Tongue (tissue), 2 donors: Measurements from ENCODE around the gene VPS13D. TPM values are rescaled to one million over a fixed set of nuclear protein-coding genes. Genes with fewer than 3 reads are reported as not detected.
A peak's percentile ranks its signal among the peaks of the same experiment; 100 is the strongest.

Experiments
- DNase-seq: peaks from one replicate; pipeline ENCODE4 v3.0.0-alpha.2; 2015
- total RNA-seq: library from RNA; depleted of rRNA; stranded (reverse); fragments of >200 nt; gene quantifications from one replicate; pipeline ENCODE4 v1.2.3, GENCODE V29; 2014

Gene VPS13D
- total RNA-seq, 1 donor from 2014 or later: 74.1 TPM

DNA sequence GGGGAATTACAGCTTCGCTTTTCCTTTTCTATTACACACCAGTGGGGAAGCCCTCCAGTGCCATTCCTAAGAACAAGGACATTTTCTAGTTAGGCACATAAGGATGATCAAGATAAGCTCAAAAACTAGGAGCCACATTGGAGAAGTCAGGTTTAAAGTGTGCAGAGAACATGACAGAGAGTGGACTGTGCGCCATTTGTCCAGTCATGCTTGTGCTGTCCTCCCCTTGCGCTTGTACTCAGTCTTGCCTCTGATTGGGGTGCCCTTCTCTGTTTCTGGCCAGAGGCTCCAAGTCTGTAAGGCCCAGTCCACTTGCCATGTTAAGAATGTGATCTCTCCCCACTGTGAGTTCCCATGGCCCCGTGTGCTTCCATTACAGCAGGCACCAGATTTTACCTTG, 198.5 kb downstream of the VPS13D start:
- DNase-seq: no peak

DNA sequence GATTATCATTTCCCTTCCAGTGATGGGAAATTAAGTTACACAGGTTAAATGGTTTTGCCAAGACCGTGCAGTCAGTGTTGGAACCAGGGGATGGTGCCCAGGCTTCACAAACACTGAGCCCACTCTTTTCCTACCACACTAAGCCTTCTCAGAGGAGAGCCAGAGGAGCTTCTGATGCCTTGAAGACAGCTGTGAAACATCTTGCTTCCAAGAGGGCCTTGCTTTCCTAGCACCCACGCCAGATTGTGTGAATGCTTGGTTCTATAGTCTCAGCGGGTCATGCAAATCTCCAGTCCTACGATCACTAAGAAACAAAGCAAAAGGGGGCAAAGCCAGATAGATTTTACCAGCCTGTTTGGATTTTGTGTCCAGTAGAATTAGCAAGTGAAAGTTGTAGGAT, 200.7 kb downstream of the VPS13D start:
- DNase-seq: no peak

DNA sequence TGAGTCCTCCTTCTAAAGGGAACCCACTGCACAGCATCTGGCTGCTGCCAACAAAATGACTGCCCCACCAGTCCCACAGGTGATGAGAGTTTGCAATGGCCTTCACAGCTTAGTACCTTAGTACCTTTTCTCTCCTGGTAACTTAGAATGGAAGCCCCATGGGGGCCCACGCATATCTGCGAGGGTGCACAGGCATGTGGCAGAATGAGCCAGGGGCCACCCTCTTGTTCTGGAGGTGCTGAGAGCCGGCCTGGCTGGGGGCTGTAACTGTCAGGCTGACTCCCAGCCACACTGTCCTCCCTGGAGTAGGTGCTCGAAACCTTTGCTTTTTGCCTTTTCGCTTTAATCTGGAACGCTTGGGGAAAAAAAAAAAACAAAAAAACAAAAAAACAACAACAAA, 203.1 kb downstream of the VPS13D start:
- no peak for DNase-seq

DNA sequence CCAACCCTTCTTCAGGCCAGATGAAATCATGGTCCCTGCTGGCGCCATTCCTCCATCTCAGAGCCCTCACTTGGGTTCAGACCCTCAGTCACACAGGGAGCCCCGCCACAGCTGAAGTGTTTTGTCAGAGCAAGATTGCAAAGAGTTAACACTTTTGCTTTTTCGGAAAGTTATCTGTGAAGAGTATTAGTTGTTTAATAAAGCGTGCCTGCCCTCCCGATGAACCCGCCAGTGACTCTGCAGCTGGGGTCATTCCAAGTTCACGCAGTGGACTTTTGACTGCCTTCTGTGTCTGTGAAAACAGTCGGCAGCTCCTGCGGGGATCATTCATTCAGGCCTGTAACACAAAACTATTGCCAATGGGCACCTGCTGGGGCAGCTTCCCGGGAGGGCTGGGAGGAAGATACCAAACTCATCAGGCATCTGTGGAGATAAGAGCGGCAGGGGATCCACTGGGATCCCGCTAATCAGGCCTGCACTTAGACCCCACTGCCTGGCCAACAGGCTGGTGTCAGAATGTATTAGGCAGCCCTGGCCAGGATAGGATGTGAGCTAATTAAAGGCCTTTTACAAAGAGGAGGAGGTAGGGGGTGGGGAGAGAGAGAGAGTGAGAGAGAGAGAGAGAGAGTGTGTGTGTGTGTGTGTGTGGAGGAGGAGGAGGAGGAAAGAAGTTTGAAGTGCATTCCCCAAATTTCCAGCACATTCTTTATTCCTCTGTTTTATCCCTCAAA, 203.7 kb downstream of the VPS13D start:
- peak; percentile 63 for DNase-seq

DNA sequence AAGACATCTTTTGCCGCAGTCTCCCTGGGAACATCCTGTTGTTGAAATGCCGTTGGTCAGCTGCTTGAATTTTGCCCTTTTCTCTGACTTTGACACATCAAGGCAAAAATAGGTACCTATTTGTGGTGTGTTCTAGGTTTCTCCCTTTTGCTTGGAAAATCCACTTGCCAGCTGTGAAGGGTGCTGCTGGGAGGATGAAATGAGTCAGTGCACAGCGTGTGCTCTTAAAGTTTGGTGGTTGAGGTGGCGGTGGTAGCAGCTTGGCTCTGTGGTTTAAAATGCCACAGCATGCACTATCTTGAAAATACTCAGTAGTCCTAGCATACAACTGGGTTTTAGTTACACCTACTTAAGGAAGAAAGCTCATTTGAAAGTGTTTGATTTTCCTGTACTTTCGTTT, 204.3 kb downstream of the VPS13D start:
- no peak for DNase-seq

DNA sequence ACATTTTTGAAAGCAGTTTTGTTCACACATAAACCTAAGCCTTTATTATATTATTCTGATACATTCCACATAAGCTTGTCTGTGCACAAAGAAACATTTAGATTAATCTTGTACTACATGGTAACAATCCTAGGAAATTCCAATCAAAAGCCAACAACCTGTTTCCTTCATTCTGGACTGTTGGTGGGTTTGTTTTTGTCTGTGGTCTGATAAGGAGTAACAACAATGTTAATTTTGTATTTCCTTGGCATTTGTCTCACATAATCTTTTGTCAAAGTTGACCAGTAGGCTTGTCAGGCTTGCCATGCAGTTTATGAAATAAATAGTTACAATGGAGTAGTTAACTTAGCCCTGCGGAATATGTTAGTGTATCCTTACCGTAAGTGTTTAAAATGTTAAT, 204.9 kb downstream of the VPS13D start:
- DNase-seq: no peak

DNA sequence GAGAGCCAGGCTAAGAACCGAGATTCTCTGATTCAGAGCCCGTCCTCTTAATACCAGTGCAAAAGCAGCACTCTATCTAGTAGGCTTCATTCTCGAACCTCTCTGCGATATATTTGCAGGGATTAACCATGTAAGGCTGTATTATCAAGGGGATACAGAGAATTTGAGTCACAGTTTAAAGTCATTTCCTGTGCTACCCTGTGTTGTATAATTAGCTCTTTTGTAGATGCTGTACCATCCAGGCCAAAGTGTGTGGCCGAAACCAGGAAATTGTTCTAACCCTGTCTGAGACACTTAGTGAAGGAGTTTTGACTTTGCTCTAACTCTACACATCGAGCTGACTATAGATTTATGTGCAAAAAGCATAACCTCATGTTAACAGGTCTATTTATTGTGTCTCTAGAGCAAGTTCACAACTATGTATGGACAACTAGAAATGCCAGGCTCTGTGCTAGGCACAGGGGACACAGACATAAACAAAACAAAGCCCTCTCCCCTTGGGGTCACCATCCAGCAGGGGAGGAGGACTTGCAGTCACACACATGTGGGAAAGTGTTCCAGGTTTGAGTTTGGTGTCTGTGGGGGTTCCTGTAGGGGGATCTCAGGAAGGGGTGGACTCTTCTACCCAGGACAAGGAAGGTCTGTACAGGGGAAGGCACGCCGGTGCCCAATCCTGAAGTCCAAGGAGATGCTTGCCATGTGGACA, 206.0 kb downstream of the VPS13D start:
- DNase-seq: no peak

DNA sequence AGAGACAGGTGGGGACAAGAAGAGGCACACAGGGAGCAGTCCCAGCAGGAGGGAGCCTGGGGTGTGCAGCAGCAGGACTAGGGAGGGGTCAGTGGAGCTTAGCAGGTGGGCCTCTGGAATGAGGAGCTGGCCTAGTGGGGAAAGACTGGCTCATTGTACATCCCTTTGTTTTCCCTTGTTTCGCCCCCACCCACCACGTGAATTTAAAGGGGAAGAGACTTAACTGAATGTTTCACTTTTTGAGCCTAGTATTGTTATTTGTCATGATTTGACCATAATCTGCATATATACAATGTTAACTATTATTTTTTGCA, 206.5 kb downstream of the VPS13D start:
- no peak for DNase-seq

DNA sequence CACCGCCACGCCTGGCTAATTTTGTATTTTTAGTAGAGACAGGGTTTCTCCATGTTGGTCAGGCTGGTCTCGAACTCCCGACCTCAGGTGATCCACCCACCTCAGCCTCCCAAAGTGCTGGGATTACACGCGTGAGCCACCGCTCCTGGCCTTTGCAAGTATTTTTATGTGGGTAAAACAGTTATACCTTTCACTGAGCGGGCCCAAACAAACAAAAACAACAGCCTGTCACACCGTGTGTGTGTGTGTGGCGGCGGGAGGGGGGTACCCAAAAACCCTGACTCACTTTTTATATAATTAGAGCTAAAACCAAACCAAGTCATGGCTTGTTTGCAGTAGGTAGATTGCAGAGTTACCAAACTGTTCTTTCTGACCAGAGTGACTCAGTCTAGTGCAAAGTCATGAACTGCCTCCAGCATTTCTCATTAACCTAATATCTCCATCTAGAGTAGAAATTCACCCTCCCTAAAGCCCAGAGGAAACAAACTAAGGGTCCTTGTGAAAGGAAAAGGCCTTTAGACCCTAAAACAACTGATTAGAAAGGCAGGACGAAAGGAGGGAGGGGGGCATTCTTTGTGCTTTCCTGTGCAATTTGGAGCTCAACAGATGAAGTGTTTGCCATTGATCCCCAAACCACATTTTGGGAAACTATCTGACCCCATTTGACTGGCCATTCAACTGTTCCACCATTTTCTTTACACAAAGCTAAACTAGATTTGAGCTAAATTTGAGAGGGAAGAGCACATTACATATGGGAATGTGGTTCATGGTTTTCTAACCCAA, 207.2 kb downstream of the VPS13D start:
- DNase-seq: no peak

DNA sequence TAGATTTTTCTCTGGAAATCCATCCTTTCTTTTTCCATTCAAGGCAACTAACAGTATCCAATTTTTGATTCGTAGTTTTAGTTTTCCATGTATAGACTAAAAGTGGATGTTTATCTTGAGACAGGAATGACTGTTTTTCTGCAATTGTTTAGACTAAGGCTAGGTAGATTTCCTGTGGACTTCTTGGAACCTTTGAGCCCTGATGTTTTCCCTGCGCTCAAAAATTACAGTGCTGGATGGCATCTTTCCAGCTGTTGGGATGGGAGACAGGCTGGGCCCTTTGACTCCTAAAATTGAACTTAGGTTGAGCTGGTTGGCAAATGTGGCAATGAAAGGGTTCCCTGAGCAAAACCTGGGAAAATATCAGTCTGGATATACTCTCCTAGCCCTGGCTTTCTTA, 207.8 kb downstream of the VPS13D start:
- no peak for DNase-seq

DNA sequence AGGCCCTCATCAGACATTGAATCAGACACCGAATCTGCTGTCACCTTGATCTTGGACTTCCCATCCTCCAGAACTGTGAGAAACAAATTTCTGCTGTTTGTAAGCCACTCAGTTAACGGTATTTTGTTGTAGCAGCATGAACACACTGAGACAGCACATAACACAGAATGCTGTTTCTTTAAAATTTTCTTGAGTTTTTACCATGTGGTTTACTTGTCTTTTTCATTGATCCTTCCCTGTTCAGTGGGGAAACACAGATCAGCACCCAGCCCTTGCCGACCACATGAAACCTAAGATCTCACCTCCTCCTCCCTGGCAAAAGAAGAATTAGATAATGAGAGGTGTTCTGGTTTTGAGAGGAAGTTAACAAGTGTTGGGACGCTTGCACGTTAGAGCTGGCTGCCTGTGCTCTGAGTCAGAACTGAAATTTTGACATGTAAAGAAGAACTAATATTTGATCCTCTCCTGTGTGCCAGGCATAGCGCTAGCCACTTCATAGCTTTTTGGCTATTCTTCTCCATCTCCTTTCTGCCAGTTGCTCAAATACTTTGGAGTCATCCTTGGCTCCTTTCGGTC, 208.6 kb downstream of the VPS13D start:
- no peak for DNase-seq

DNA sequence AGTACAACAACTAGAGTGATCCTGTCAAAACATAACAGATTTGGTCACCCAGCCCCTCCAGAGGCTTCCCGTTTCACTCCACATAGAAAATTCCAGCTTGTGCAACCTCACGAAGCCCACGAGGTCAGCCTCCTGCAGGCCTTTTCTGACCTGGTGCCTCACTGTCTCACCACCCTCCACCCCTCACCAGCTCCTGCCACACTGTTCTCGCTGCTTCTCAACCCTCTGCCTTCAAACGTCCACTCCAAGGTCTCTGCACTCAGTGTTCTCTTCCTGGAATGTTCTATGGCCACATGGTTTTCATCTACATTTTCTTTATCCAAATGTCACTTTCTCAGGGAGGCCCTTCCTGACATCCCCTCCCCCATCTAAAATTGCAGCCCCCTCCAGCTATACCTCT, 209.2 kb downstream of the VPS13D start:
- DNase-seq: no peak

DNA sequence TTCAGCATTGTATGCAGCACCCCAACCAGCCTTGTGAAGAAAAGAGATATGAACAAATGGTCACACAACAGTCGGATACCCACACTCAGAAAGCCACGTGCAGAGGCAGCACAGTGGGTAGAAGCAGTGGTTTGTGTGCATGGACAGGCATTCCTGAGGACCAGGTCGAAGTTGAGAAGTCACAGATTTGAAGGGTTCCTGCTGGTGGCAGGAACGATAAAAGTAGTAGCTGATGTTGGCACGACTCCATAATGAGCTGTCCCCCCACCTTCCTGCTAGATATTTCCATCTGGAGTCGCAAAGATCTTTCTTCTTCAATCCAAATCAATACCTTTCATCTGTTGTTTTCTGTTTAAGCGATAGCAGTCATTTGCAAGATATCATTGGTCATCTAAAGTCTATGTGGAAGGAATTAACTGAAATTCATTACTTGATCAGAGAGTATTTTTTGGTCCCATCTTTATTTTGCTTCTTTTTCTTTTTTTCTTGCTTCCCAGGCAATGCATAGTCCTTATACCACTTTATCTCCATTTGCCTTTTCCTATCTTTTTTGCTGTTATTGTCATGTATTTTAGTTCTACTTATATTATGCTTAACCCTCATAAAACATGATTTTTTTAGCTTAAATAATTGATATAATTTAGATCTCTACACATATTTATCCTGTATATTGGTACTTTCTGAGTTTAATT, 211.7 kb downstream of the VPS13D start:
- DNase-seq: no peak

DNA sequence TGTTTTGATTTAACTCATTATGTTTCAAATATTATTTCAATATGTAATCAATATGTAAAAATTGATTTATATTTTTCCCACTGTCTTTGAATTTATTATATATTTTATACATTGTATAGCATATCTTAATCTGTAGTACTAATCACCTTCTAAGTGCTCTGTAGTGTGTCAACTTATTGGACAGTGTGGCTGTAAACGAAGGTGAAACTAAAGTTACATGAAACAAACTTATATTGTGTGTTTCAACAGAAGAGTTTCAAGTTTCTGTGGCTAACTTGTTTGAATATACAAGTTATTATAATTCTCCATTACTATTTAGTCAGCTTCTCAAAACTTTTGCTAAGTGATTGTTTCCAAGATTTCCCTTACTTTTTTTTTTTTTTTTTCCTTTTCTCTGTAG, 212.4 kb downstream of the VPS13D start:
- no peak for DNase-seq

DNA sequence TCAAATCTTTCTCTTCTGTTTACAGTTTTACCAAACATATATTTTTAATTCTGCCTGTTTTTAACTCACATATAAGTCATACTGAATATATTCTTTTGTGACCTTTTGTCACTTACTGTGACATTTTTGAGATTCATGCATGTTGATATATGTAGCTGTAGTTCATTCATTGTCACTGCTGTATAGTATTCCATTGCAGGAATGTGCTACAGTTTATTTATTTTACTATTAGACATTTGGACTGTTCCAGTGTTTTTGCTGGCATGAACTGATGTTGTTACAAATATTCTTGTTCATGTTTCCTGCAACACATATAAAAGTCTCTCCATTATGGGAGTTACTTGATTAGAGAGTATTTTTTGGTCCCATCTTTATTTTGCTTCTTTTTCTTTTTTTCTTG, 213.3 kb downstream of the VPS13D start:
- no peak for DNase-seq

DNA sequence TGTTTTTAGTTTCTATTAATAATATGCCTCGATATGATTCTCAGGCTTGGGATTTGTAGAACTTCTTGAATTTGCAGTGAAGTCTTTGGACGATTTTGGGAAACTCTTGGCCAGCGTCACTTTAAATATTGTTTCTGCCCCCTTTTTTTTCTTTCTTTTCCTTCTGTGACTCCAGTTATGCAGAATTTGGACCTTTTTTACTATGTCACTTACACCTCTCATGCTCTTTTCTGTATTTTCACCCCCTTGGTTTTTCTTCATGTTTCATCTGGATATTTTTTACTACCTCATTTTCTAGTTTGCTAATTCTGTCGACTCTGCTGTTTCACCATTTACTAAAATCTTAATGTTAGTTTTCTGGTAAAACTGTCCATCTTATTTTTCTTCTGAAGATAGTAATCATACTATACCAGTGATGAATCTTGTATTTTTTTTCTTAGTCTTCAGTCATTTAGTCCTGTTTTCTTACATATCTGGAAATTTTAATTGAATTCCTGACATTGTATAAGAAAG, 214.6 kb downstream of the VPS13D start:
- no peak for DNase-seq

DNA sequence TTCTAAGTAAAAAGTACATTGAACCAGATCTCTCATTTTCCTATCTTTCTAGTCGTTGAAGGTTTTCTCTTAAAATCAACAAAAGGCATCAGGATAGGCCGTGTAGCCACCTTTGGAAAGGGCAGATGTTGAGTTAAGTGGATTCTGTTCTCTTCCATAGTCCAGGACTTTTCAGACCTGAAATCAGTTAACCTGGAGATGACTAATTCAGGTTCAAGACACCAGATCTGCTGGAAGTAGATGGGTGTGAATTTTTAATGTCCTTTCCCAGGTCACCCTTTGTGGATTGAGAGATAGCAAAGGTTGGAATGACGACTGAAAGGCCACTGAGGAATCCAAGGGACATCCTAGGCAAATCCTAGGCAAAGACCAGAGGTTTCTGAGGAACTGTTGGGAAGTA, 215.4 kb downstream of the VPS13D start:
- DNase-seq: no peak

DNA sequence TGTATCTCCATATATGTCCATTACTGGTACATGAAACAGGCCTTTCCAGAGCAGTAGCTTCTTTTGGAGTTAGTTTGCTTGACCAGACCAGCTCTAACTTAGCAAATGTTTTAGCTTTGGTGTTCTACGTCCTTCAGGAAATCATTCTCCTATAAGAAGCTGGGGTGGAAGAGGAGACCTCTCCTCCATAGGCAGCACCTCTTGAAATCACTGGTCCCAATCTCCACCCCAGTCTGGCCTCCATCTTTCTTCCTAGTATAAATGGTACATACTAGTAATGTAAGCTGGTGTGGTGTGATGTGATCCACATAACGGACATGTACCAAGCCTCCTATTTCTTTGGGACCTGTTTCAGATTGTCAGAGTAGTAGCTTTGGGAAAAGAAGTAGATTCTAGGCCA, 216.8 kb downstream of the VPS13D start:
- no peak for DNase-seq

DNA sequence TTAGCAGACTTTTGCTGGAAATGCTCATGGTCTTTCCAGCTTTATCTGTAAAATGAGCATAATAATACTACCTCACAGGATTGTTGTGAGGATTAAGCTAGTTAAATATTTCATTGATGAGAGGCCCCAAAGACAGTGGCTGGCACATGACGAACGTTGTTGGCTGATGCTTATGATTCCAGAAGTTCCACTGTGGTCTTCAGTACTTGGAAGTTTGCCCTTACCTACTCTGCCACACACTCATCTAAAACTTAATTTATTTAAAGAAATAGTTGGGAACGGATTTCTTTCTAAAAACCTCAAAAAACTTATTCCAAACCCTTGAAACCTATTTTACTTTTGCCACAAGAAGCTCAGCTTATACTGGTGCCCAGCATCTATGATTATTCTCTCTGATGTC, 217.5 kb downstream of the VPS13D start:
- no peak for DNase-seq

DNA sequence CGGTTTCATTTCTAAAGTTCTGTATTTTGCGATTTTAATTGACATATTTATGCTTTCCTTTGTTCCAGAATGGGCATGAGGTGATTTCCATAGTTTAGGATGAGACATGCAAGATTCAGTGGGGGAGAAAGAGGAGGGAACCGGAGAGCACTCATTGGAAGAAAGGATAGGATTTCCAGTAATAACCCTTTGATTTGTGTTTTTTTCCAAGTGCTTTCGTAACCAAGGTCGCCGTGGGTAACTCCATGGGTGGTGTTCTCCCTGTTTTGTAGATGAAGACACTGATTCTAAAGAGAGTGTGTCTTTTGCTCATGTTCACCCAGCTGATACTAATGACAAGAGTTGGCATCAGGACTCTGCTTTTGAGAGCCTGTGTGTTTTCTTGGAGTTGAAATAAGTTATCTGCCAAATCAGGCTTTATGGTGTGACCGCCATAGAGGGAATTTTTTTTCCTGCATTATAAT, 218.1 kb downstream of the VPS13D start:
- DNase-seq: no peak

DNA sequence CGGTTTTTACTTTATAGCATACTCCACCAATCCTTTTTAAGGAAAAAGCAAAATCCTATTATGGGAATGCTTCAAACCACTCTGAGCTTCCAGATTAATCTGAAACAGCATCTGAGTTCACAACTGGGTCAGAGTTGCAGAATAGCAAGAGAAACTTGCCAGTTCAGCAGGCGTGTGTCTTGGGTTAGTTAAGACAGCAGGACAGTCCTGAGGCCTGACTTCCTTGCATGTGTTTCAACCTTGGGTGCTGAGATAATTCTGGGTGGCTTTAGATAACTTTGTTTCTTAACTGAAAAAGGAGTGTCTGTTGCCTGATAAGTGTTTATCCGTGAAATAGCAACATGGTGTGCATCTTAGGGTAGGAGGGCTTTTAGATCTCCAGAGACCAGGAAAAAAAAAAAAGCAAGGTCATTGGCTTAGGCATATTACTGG, 218.9 kb downstream of the VPS13D start:
- DNase-seq: peak; percentile 51

DNA sequence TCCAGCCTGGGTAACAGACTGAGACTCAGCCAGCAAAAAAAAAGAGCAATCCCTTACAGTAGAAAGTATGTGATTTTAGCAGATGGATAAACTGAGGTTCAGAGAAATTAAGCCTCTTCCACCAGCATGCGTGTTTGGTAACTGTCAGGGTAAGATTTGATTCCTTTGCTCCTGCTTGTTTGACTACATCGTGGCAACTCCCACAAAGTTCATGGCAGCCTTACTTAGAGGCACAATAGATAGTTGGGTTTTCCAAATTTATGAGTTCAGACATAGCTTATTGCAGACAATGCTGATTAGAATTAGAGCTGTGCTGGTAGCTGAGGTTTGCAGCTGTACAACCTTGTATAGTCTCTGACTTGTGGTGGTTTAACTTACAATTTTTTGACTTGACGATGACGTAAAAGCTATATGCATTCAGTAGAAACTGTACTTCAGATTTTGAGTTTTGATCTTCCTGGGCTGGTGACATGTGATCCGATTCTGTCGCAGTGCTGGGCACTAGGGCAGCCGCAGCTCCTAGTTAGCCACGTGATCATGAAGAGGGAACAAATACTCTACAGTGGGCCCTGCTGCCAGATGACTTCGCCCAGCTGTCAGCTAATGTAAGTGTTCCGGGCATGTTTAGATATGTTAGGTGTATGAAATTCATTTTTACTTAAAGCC, 220.4 kb downstream of the VPS13D start:
- peak; percentile 82 for DNase-seq
